Cardiac fibroblast (primary cell): ENCODE results near the gene NISCH.

Source experiments
- DNase-seq, 2 donors: peaks; one replicate each; pipeline versions ENCODE4 v3.0.0 to v3.0.0-alpha.2; 2010; ENCODE audit warnings: low read depth in 2 of 2
- H3K4me3 ChIP-seq, 2 donors: replicated peaks in 1 of 2; 1 replicate in 1 of 2; 2 replicates in 1 of 2; pipeline ENCODE4 v1.5.1; 2011; ENCODE audit warnings: low read depth in 2 of 2, low read length in 2 of 2, mild to moderate bottlenecking in 2 of 2, moderate library complexity in 1 of 2
- TF ChIP-seq, protein P1 (sequence below): IDR thresholded peaks from one replicate; pipeline ENCODE4 v1.5.1; 2011; ENCODE audit warnings: low read depth, mild to moderate bottlenecking, low read length, inconsistent platforms

The NISCH gene

DNA sequence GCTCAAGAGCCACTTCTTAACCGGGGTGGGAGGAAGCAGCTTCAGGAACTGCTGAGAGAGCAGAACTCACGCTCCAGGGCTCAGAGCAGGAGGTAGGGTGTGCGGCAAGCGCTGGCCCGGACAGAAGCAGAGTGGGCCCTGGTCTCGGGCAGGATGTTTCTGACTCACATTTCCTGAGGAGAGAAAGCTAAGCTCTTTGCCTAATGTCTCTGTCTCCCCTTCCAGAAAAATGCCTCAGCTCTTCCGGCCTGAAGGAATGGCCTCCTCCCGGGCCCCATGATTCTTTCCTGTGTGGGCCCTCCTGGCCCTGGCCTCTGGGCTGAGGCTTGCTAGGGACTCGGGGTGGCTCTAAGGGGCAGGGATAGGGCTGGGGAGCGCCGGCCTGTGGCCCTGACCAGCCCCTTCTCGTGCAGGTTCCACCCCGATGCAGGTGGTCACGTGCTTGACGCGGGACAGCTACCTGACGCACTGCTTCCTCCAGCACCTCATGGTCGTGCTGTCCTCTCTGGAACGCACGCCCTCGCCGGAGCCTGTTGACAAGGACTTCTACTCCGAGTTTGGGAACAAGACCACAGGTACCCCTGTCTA lies 35.6 kb downstream of the NISCH start:
- TF ChIP-seq, protein P1, sequence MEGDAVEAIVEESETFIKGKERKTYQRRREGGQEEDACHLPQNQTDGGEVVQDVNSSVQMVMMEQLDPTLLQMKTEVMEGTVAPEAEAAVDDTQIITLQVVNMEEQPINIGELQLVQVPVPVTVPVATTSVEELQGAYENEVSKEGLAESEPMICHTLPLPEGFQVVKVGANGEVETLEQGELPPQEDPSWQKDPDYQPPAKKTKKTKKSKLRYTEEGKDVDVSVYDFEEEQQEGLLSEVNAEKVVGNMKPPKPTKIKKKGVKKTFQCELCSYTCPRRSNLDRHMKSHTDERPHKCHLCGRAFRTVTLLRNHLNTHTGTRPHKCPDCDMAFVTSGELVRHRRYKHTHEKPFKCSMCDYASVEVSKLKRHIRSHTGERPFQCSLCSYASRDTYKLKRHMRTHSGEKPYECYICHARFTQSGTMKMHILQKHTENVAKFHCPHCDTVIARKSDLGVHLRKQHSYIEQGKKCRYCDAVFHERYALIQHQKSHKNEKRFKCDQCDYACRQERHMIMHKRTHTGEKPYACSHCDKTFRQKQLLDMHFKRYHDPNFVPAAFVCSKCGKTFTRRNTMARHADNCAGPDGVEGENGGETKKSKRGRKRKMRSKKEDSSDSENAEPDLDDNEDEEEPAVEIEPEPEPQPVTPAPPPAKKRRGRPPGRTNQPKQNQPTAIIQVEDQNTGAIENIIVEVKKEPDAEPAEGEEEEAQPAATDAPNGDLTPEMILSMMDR, result no peak
- no peak overlapping the region for H3K4me3 ChIP-seq
- DNase-seq, result peak; percentile 77 to 83

DNA sequence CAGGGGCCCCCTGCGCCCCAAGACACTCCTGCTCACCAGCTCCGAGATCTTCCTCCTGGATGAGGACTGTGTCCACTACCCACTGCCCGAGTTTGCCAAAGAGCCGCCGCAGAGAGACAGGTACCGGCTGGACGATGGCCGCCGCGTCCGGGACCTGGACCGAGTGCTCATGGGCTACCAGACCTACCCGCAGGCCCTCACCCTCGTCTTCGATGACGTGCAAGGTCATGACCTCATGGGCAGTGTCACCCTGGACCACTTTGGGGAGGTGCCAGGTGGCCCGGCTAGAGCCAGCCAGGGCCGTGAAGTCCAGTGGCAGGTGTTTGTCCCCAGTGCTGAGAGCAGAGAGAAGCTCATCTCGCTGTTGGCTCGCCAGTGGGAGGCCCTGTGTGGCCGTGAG lies 36.7 kb downstream of the NISCH start:
- TF ChIP-seq, protein P1, result no peak
- no peak overlapping the region for H3K4me3 ChIP-seq

DNA sequence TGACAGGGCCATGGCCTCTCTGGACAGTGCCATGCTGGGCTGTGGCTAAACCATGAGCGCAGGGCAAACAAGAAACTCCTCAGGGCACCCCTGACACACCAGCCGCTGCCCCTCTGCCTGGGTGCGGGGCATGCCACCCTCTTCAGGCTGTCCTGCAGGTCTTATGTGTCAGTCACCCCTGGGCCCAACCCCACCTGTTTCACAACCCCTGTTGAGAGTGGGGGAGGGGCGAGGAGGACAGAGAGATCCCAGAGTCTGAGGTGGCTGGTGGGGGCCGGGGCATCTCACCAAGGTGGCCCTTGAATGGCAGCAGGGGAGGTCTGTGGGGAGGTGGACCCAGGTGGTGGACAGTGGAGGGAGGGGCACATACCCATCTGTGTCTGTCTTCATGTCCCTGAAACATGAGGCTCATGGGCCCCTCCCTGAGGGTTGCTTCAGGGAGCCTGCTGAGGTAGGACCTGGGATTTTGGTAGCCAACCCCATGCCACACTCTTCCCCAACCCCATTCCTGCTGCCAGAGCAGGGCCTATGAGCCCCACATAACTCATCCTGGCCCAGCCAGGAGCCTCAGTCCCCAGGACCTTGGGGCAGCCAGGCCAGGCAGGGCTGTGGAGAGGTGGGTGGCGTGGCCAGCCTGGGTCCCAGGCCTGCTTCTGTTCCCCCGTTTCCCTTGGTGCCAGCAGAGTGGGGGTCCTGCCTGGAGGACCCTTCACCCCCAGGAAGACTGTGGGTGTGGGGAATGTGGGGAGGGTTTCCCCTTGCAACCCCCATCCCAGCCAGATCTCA lies 38.0 kb downstream of the NISCH start:
- TF ChIP-seq, protein P1, result no peak
- no peak overlapping the region for H3K4me3 ChIP-seq
- DNase-seq, result no peak

More for the DNA sequence above, 36.7 kb downstream of the NISCH start:
- DNase-seq, result no peak

DNA sequence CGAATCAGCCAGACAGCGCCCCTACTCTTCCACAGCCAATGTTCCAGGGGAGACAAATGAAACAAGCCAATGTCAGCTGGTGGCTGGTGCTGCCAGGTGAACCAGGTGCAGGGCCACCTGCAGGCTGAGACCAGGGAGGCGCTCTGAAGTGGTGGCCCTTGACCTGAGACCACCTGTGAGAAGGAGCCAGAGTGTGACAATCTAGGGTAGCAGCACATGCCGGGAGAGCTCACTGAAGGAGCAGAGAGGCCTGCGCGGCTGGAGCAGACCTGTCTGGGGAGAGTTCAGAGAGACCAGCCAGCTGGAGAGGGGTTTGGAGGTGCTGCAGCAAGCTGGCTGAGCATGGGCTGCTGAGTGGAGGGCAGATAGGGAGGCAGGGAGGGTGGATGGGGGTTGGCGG lies 39.0 kb downstream of the NISCH start:
- H3K4me3 ChIP-seq, result no peak overlapping the region
- TF ChIP-seq, protein P1, result no peak
- DNase-seq, result no peak

DNA sequence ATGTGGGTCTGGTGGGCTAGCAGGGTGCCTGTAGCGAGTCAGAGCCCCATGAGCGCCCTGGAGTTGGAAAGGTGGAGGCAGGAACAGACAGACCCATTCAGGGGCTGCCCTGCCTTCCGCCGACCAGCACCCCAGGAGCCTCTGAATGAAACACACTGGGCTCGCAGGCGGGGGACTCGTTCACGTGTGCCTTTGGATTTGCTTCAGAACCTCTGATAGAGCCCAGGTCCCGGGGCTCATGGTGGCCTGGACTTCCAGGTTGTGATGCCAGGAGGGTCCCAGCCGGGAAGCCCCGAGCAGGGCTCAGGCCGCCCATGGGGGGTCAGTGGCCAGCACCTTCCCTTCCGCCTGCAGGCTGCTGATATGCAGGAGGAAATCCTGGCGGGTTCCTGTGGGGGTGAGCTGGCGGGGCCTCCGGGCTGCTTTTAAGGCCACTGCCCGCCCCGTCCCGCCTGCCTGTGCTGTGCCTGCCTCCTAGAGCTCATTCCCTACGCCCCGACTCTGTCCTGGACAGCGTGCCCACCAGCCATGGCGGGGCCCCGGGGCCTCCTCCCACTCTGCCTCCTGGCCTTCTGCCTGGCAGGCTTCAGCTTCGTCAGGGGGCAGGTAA lies 39.6 kb downstream of the NISCH start, which contains the start of gene STAB1:
Gene STAB1, plus strand, starts transcription at position 453 of the 610 bp plus-strand sequence. Its CDS starts 76 bp downstream, at position 529.
- TF ChIP-seq, protein P1, result no peak
- H3K4me3 ChIP-seq, result peak within 1 kb of the TSS in 1 of 2 donors; percentile 13
- peak in 1 of 2 donors; percentile 19 for DNase-seq

DNA sequence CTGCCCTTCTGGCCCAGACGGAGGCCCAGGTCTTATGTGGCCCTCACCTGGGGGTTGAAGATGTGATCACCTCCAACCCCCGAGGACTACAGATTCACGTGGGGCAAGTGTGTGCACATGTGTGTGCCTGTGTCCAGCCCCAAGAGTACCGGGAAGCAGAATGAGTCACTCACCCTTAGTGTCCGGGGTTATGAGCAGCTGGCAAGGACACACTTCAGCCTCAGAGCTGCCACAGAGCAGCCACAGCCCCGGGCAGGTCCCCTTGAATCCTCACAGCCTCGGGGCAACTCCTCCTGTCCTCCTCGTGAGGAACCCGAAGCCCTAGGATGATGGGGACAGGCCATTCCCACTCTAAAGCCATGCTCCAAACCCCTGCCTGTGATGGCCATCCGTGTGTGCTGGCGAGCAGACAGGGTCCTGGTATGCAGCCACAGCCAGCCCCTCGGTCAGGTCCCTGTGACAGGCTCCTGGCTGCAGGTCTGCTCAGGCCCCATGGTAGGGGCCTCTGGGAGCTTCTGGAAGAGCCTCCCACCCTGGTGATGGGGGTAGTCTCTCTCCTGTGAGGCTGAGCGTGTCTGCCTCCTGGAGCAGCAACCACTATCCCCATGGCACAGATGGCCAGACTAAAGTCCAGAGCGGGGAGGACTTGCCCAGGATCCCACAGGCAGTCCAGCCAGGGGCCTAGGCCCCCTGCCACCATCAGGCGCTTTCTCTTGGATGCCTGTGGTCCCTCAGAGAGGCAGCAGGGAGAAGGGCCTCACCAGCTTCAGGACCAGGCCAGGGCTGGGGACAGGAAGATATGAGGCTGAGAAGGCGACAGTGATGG lies 40.6 kb downstream of the NISCH start:
- H3K4me3 ChIP-seq, result no peak overlapping the region
- peak; percentile 61 to 67 for DNase-seq
- TF ChIP-seq, protein P1, result no peak
